GM21526 (cell line): ENCODE measurements around the gene DLK2.
"Not testable (repeated sequence)": the region's sequence is repeated elsewhere in the genome, so short reads cannot be mapped to it uniquely, and the experiment has no call there.

Experiments
- ATAC-seq: cut with Tn5 transposase; IDR thresholded peaks from one replicate; pipeline ENCODE4 v1.9.1; 2021; ENCODE audit warnings: moderate library complexity; ENCODE audit not compliant: unreplicated experiment, low FRiP score

The DLK2 gene

GRCh38 chr6:43481591-43482236 lies 26.4 kb upstream of the DLK2 start:
- no peak for ATAC-seq

- ATAC-seq: no peak
Observed at GRCh38 chr6:43481075-43481474, 25.7 kb upstream of the DLK2 start.

GRCh38 chr6:43478008-43478372 lies 22.6 kb upstream of the DLK2 start:
- no peak for ATAC-seq

GRCh38 chr6:43477235-43478007 lies 22.1 kb upstream of the DLK2 start, which contains the start of gene TJAP1:
TJAP1 (plus strand) TSS chr6:43477570; CDS start chr6:43499002, 21,432 bp downstream.
- peak; percentile 91 for ATAC-seq

DNA sequence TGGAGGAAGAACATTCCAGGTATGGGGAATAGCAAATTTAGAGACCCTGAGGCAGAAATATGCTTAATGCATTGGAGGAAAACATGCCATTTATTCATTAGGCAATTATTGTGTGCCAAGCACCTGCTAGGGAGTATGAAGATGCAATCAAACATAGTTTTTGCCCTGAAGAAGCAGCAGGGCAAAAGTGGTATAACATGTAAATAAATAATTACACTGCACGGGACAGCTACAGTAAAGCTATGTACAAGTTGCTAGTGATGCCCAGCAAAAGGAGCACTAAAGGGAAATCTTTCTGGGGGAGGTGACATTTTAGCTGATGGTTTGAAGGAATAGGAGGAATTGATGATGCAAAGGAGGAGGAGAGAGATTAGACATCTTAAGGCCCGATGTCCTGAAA lies 21.4 kb upstream of the DLK2 start:
- ATAC-seq: no peak

- no peak for ATAC-seq
Observed at GRCh38 chr6:43475516-43475915, 20.2 kb upstream of the DLK2 start.

DNA sequence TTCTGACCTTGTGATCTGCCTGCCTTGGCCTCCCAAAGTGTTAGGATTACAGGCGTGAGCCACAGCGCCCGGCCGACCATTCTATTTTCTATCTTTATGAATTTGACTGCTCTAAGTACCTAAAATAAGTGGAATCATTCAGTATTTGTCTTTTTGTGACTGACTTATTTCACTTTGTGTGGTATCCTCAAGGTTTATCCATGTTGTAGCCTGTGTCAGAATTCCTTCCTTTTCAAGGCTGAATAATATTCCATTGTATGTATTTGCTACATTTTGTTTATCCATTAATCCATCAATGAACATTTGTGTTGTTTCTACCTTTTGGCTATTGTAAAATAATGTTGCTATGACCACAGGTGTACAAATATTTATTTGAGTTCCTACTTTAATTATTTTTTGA lies 17.2 kb upstream of the DLK2 start:
- ATAC-seq: no peak

GRCh38 chr6:43471399-43471798 lies 16.1 kb upstream of the DLK2 start:
- no peak for ATAC-seq

- no peak for ATAC-seq
Observed at GRCh38 chr6:43469947-43470346, 14.6 kb upstream of the DLK2 start.

- ATAC-seq: no peak
Observed at GRCh38 chr6:43468748-43469681, 13.7 kb upstream of the DLK2 start.

DNA sequence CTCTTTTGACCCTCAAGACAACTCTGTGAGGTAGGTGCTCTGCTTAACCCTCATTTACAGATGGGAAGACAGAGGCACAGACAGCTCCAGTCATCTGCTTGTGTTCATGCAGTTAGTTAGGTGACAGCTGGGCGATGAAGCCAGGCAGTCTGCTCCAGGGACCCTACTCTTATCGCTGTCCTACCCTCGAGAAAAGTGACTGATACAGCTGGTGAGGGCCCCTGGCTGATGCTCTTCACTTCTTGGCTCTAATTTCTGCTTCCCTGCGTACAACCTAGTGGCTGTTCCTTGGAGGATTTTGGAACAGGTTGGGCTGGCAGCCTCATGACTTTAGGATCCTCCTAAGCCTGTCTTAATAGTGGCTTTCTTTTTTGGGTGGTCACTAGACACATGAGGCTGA lies 12.9 kb upstream of the DLK2 start:
- ATAC-seq: no peak

DNA sequence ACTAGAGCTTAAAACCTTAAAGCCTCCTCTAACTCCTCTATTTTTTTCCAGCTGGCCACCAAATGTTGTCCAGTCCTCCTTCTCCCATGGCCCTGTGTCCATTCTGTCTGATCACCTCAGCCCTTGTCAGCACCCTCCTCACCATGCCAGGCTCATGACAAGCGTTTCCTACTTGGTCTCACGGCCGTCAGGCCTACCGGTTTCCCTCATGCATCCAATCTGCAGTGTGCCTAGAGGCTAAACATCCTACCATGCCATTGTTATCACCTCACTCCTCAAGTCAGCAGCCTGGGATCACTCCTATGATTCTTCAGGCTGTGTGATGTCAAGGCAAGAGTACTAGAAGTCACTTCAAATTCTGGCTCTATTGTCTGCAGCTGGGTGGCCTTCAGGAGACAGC lies 12.4 kb upstream of the DLK2 start:
- ATAC-seq: no peak

DNA sequence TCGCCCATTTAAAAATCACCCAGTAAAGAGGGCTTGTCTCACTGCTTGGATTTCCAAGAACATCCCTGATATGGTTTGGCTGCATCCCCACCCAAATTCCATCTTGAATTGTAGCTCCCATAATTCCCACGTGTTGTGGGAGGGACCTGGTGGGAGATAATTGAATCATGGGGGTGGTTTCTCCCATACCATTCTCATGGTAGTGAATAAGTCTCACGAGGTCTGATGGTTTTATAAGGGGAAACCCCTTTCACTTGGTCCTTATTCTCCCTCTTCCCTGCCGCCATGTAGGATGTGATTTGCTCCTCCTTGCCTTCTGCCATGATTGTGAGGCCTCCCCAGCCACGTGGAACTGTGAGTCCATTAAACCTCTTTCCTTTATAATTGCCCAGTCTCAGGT lies 11.9 kb upstream of the DLK2 start:
- not testable (repeated sequence) for ATAC-seq

- no peak for ATAC-seq
Observed at GRCh38 chr6:43465948-43466347, 10.6 kb upstream of the DLK2 start.

DNA sequence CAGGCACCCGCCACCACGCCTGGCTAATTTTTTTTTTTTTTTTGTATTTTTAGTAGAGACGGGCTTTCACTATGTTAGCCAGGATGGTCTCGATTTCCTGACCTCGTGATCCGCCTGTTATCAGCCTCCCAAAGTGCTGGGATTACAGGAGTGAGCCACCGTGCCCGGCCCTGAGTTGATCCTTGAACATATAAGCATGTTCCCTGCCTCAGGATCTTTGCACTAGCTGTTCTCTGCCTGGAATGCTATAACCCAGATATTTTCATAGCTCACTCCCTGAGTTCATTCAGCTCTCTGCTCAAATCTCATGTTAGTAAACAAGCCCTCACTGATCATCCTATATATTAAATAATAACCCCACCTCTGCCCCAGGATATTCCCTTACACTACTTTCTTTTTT lies 9.0 kb upstream of the DLK2 start:
- no peak for ATAC-seq

- no peak for ATAC-seq
Observed at GRCh38 chr6:43461936-43462335, 6.6 kb upstream of the DLK2 start.

DNA sequence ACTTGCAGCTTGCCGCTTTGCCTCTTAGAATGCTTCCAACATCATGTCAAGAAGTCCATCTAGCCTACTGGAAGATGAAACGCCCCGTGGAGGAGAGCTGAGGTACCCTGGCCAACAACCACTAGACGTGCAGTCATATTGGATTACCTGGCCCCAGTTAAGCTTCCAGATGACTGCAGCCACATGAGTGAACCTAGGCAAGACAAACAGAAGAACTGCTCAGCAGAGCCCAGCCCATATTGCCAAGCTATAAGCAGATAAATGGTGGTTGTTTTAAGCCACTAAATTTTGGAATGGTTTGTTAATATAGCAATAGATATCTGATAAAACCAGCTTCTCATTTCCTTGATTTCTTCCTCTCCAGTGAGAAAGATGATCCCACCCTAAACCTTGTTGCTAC lies 4.7 kb upstream of the DLK2 start:
- no peak for ATAC-seq

DNA sequence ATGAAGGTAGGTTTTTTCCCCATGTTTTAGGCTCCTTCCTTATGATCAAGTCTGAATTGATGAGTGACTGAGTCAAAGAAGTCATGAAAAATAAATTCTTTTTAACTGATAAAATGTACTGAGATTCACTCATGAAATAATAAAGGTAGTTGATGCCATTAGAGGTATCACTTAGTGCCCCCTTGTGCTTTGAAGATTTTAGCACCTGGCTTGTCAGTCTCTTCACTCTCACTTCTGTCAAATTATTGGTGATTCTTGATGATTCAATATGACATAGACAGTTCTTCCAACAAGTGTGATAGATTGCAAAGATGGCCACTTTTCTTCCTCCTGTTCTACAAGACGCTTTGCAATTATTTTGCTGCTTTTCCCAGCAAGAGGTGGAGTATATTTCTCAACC lies 4.2 kb upstream of the DLK2 start:
- ATAC-seq: no peak

GRCh38 chr6:43458154-43458553 lies 2.8 kb upstream of the DLK2 start:
- ATAC-seq: not testable (repeated sequence)

DNA sequence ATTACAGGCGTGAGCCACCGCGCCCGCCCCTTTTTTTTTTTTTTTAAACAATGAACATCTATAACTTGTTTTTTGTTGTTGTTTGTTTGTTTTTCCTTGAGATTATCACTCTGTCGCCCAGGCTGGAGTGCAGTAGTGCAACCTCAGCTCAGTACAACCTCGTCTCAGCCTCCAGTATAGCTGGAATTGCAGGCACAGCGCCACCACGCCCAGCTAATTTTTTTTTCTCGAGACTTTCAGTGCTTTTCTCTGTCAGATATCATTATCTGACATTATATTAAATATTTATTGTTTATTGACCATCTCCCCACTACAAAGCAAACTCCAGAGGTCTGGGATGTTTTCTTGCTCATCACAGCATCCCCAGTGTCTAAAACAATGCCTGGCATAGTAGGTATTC lies 2.3 kb upstream of the DLK2 start:
- no peak for ATAC-seq
